OCI-LY1 (cell line): ENCODE data around the gene AFAP1L2.

ENCODE experiments used
- EZH2 ChIP-seq: fragments of 200-600 bp; sonication (generic), shearing (Covaris generic); IDR thresholded peaks from 2 replicates; pipeline ENCODE4 v1.8.0; 2017; ENCODE audit warnings: borderline replicate concordance, mixed run types, mild to moderate bottlenecking, antibody characterized with exemption, low read length, moderate library complexity, mixed read lengths
- TF ChIP-seq, protein P1 (sequence below): fragments of 200-600 bp; sonication (generic), shearing (Covaris generic); IDR thresholded peaks from 2 replicates; pipeline ENCODE4 v1.5.1; 2017; ENCODE audit warnings: mild to moderate bottlenecking, antibody characterized with exemption, low read length, moderate library complexity, mixed read lengths

DNA sequence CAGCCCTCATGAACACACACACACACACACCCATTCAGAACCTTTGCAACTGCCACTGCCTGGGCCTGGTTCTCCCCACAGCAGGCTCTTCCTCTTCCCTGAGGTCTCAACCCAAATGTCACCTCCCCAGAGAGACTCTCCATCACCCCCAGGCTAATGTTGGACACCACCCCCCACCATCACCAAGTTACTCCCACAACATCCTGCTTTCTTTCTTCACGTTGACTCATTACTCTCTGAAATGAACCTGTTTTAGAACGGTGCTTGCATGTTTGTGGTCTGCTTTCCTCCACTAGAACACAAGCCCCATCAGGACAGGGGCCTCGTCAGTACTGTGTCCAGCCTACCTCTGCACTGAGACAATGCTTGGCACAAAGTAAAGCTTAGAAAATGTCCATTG is 16.0 kb downstream of the AFAP1L2 start:
- TF ChIP-seq EZH2 = no peak
- TF ChIP-seq, protein P1, sequence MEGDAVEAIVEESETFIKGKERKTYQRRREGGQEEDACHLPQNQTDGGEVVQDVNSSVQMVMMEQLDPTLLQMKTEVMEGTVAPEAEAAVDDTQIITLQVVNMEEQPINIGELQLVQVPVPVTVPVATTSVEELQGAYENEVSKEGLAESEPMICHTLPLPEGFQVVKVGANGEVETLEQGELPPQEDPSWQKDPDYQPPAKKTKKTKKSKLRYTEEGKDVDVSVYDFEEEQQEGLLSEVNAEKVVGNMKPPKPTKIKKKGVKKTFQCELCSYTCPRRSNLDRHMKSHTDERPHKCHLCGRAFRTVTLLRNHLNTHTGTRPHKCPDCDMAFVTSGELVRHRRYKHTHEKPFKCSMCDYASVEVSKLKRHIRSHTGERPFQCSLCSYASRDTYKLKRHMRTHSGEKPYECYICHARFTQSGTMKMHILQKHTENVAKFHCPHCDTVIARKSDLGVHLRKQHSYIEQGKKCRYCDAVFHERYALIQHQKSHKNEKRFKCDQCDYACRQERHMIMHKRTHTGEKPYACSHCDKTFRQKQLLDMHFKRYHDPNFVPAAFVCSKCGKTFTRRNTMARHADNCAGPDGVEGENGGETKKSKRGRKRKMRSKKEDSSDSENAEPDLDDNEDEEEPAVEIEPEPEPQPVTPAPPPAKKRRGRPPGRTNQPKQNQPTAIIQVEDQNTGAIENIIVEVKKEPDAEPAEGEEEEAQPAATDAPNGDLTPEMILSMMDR = no peak
